LHCN-M2 (cell line): ENCODE measurements around the gene SCN8A. TPM values are rescaled to one million over a fixed set of nuclear protein-coding genes. Genes with fewer than 3 reads are reported as not detected.
A peak's percentile ranks its signal among the peaks of the same experiment; 100 is the strongest.

ENCODE experiments used
- DNase-seq: peaks from one replicate; pipeline ENCODE4 v3.0.0-alpha.2; 2012; ENCODE audit warnings: low read depth
- total RNA-seq: library from RNA; depleted of rRNA; stranded (reverse); fragments of >200 nt; gene quantifications from 2 replicates; pipeline ENCODE4 v1.2.3, GENCODE V29; 2014

Gene SCN8A
- total RNA-seq, 1 experiment from 2014 or later: 7.2 TPM

- no peak for DNase-seq
Measured at GRCh38 chr12:51669271-51669670, 78.2 kb downstream of the SCN8A start.

- DNase-seq: no peak
Measured at GRCh38 chr12:51669996-51670395, 79.0 kb downstream of the SCN8A start.

GRCh38 chr12:51672334-51672733 is 81.3 kb downstream of the SCN8A start:
- DNase-seq: no peak

GRCh38 chr12:51675071-51675803 is 84.2 kb downstream of the SCN8A start:
- DNase-seq: no peak

GRCh38 chr12:51676875-51677274 is 85.8 kb downstream of the SCN8A start:
- DNase-seq: no peak

GRCh38 chr12:51677284-51677968 is 86.4 kb downstream of the SCN8A start:
- DNase-seq: no peak

GRCh38 chr12:51678086-51678724 is 87.2 kb downstream of the SCN8A start:
- DNase-seq: peak; percentile 62

GRCh38 chr12:51682981-51683380 is 91.9 kb downstream of the SCN8A start:
- DNase-seq: no peak

- DNase-seq: peak; percentile 45
Measured at GRCh38 chr12:51683763-51684357, 92.8 kb downstream of the SCN8A start.

GRCh38 chr12:51686727-51687126 is 95.7 kb downstream of the SCN8A start:
- peak; percentile 17 for DNase-seq

- peak; percentile 18 for DNase-seq
Measured at GRCh38 chr12:51687177-51687576, 96.1 kb downstream of the SCN8A start.

GRCh38 chr12:51687614-51688013 is 96.6 kb downstream of the SCN8A start:
- DNase-seq: peak; percentile 70

GRCh38 chr12:51689983-51690382 is 99.0 kb downstream of the SCN8A start:
- no peak for DNase-seq

- no peak for DNase-seq
Measured at GRCh38 chr12:51692016-51692415, 101.0 kb downstream of the SCN8A start.

GRCh38 chr12:51693569-51693968 is 102.5 kb downstream of the SCN8A start:
- DNase-seq: no peak

GRCh38 chr12:51694146-51694545 is 103.1 kb downstream of the SCN8A start:
- DNase-seq: no peak

GRCh38 chr12:51695241-51696010 is 104.4 kb downstream of the SCN8A start:
- DNase-seq: no peak

GRCh38 chr12:51699219-51699618 is 108.2 kb downstream of the SCN8A start:
- no peak for DNase-seq

- no peak for DNase-seq
Measured at GRCh38 chr12:51700887-51701286, 109.9 kb downstream of the SCN8A start.

- no peak for DNase-seq
Measured at GRCh38 chr12:51702587-51702986, 111.6 kb downstream of the SCN8A start.

GRCh38 chr12:51705450-51705849 is 114.4 kb downstream of the SCN8A start:
- DNase-seq: no peak
